Epidermal melanocyte (primary cell): ENCODE results near the gene DIDO1.
"Not testable (repeated sequence)": the region's sequence is repeated elsewhere in the genome, so short reads cannot be mapped to it uniquely, and the experiment has no call there.

Source experiments
- DNase-seq: peaks from one replicate; pipeline ENCODE4 v3.0.0; 2011; ENCODE audit warnings: low spot score; ENCODE audit not compliant: insufficient read length

The DIDO1 gene

GRCh38 chr20:62856931-62857619, 69.2 kb downstream of the DIDO1 start:
- no peak for DNase-seq

- DNase-seq, result no peak
Measured at GRCh38 chr20:62855120-62855519, 71.2 kb downstream of the DIDO1 start.

- no peak for DNase-seq
Measured at GRCh38 chr20:62854121-62854520, 72.2 kb downstream of the DIDO1 start.

- DNase-seq, result not testable (repeated sequence)
Measured at GRCh38 chr20:62853304-62853703, 73.0 kb downstream of the DIDO1 start.

GRCh38 chr20:62852841-62853240, 73.5 kb downstream of the DIDO1 start:
- DNase-seq, result no peak

- DNase-seq, result no peak
Measured at GRCh38 chr20:62852196-62852595, 74.1 kb downstream of the DIDO1 start.

- no peak for DNase-seq
Measured at GRCh38 chr20:62850333-62850974, 75.9 kb downstream of the DIDO1 start.

- no peak for DNase-seq
Measured at GRCh38 chr20:62849431-62849830, 76.9 kb downstream of the DIDO1 start.

GRCh38 chr20:62848917-62849316, 77.4 kb downstream of the DIDO1 start:
- not testable (repeated sequence) for DNase-seq

GRCh38 chr20:62846166-62846890, 80.0 kb downstream of the DIDO1 start:
- DNase-seq, result no peak

GRCh38 chr20:62845416-62846160, 80.7 kb downstream of the DIDO1 start:
- DNase-seq, result no peak

GRCh38 chr20:62844182-62844581, 82.1 kb downstream of the DIDO1 start:
- no peak for DNase-seq

GRCh38 chr20:62843656-62844055, 82.6 kb downstream of the DIDO1 start:
- no peak for DNase-seq

GRCh38 chr20:62841705-62842212, 84.5 kb downstream of the DIDO1 start:
- no peak for DNase-seq

- no peak for DNase-seq
Measured at GRCh38 chr20:62840244-62841197, 85.8 kb downstream of the DIDO1 start.

GRCh38 chr20:62839816-62840215, 86.5 kb downstream of the DIDO1 start:
- DNase-seq, result no peak

GRCh38 chr20:62839261-62839660, 87.0 kb downstream of the DIDO1 start:
- no peak for DNase-seq

GRCh38 chr20:62838128-62838891, 88.0 kb downstream of the DIDO1 start:
- DNase-seq, result no peak

- DNase-seq, result no peak
Measured at GRCh38 chr20:62837790-62838127, 88.5 kb downstream of the DIDO1 start.

GRCh38 chr20:62836967-62837490, 89.3 kb downstream of the DIDO1 start:
- DNase-seq, result no peak
